Measurements from ENCODE around the gene FRA10AC1. TPM values are rescaled to one million over a fixed set of nuclear protein-coding genes. Genes with fewer than 3 reads are reported as not detected.

FRA10AC1 gene
- total RNA-seq, 2 donors from 2014 or later = 18.5 to 27.0 TPM

Other genes with a start within 250 kb of the FRA10AC1 start
- gene MYOF, start 220.3 kb downstream of the FRA10AC1 start, total RNA-seq = 10 to 100 TPM; 55.4 to 65.6 TPM
- gene CEP55, start 206.0 kb downstream of the FRA10AC1 start, total RNA-seq = 10 to 100 TPM; 61.3 to 85.1 TPM
- gene FFAR4, start 135.9 kb downstream of the FRA10AC1 start, total RNA-seq = not detected
- not detected for gene RBP4, start 101.4 kb downstream of the FRA10AC1 start, total RNA-seq
- not detected for gene PDE6C, start 90.1 kb downstream of the FRA10AC1 start, total RNA-seq
- not detected for gene LGI1, start 55.3 kb upstream of the FRA10AC1 start, total RNA-seq
- gene SLC35G1, start 191.4 kb upstream of the FRA10AC1 start, total RNA-seq = 1 to 10 TPM; 3.3 to 4.1 TPM

All from activated naive CD4-positive, alpha-beta T cell treated with anti-CD3 and anti-CD28 coated beads, Interleukin-2, amount 50 U/mL, for 72 hours (primary cell).